ENCODE measurements around the gene NTM.

DNA sequence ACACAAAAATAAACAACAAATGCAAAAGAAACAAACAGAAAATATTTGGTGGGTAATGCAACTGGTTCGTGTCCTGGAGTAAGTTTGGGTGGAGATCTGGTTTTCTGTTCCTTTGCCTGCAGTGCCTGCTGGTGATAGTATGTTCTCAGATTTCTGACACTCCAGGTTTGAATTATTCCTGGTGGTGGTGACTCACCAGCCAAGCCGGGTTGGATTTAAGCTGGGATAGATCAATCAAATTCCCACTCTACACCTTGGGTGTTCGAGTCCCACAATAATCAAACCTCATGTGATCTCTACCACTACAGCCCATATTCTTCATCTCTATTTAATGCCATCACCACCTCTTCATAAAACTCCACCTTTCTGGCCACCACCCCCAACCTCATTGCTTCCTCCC is 421.8 kb downstream of the NTM start:
- TF ChIP-seq ELF4 (IDR thresholded peaks at IDR 0.05) (no peak), SUZ12 (IDR thresholded peaks at IDR 0.05) (no peak), ZNF384 (IDR thresholded peaks at IDR 0.05) (no peak), BHLHE40 (IDR thresholded peaks at IDR 0.05; ENCODE audit: borderline replicate concordance) (no peak), FOXA1 (IDR thresholded peaks at IDR 0.05) (no peak), CTBP1 (IDR thresholded peaks at IDR 0.05; ENCODE audit: borderline replicate concordance) (no peak), FOXK2 (IDR thresholded peaks at IDR 0.05) (no peak), FOXM1 (IDR thresholded peaks at IDR 0.05; ENCODE audit: borderline replicate concordance) (no peak), PKNOX1 (IDR thresholded peaks at IDR 0.05) (no peak), HDGF (IDR thresholded peaks at IDR 0.05; ENCODE audit: borderline replicate concordance) (no peak), TARDBP (IDR thresholded peaks at IDR 0.05) (no peak), SP1 (IDR thresholded peaks at IDR 0.05) (no peak)
